Esophagus squamous epithelium (tissue), 5 donors: ENCODE results near the gene EMC10. TPM values are rescaled to one million over a fixed set of nuclear protein-coding genes. Genes with fewer than 3 reads are reported as not detected.

Experiments
- DNase-seq: peaks from one replicate; lab custom pipeline; 2025; lab: John Stamatoyannopoulos, UW
- H3K27ac ChIP-seq, 4 donors: fragments of 200-600 bp; sonication (generic); one replicate each; pipeline ENCODE4 v1.5.1; 2016 to 2019; ENCODE audit warnings: mild to moderate bottlenecking in 1 of 4
- H3K27me3 ChIP-seq, 4 donors: fragments of 200-600 bp; sonication (generic); 1 replicate in 3 of 4; 2 replicates in 1 of 4; pipeline versions ENCODE4 v1.5.1 to v1.6.0; 2017 to 2021; ENCODE audit warnings: antibody characterized with exemption in 1 of 4
- H3K36me3 ChIP-seq, 3 donors: fragments of 200-600 bp; sonication (generic); one replicate each; pipeline ENCODE4 v1.5.1; 2016 to 2019
- H3K4me1 ChIP-seq, 3 donors: fragments of 200-600 bp; sonication (generic); one replicate each; pipeline ENCODE4 v1.5.1; 2017 to 2019
- H3K4me3 ChIP-seq, 4 donors: fragments of 200-600 bp; sonication (generic); 1 replicate in 3 of 4; 2 replicates in 1 of 4; pipeline ENCODE4 v1.5.1; 2016 to 2019; ENCODE audit warnings: mild to moderate bottlenecking in 2 of 4, moderate library complexity in 1 of 4
- H3K9me3 ChIP-seq, 3 donors: fragments of 200-600 bp; sonication (generic); one replicate each; pipeline ENCODE4 v1.5.1; 2016 to 2019
- CTCF ChIP-seq, 6 experiments: fragments of 450-650 bp in 4 of 6; fragments of 200-600 bp in 2 of 6; sonication (generic) in 2 of 6; IDR thresholded peaks; one replicate each; pipeline ENCODE4 v1.5.1; 2016 to 2019; ENCODE audit warnings: antibody characterized with exemption in 6 of 6, mild to moderate bottlenecking in 4 of 6, moderate library complexity in 4 of 6
- POLR2A ChIP-seq, 4 donors: fragments of 450-650 bp; IDR thresholded peaks; one replicate each; pipeline ENCODE4 v1.6.1; 2017; ENCODE audit warnings: antibody characterized with exemption in 4 of 4, mild to moderate bottlenecking in 4 of 4, moderate library complexity in 3 of 4
- WGBS, 2 donors: methylation state at CpG; one replicate each; pipeline ENCODE4 v1.1.5; 2018; 5-methylcytosine and 5-hydroxymethylcytosine counted together
- intact Hi-C: fragments of 100-400 bp; cut with DNase I; formaldehyde crosslinking; loops from one replicate; pipeline ENCODE4 v1.15.0; 2022
- total RNA-seq, 4 donors: library from RNA; depleted of rRNA; stranded (reverse); fragments of >200 nt; gene quantifications; one replicate each; pipeline ENCODE4 v1.1.0, GENCODE V29; 2016
- donor health status: DM: yes; HTN: yes; CAD: no.

EMC10 gene
- total RNA-seq, 4 donors from 2014 or later = 50.2 to 76.1 (median 59.7) TPM

GRCh38 chr19:50451223-50451534 lies 25.1 kb upstream of the EMC10 start:
- intact Hi-C loops = no loop called here
- Histone ChIP-seq H3K36me3 (no peaks in the 10 kb centered on the region), H3K4me1 (no peaks in the 10 kb centered on the region), H3K9me3 (no peaks in the 10 kb centered on the region), H3K4me3 (no peak overlapping the region), H3K27me3 (peaks cover 0 to 24% (median 0%) of the 10 kb centered on the region in 4 donors), H3K27ac (no peak overlapping the region)
- 52 to 53% methylated on average over 2 to 6 of the region's 13 CpGs for WGBS, 2 donors
- TF ChIP-seq POLR2A (IDR thresholded peaks at IDR 0.05) = no peak
- TF ChIP-seq CTCF (IDR thresholded peaks at IDR 0.05) = no peak
- DNase-seq = no peak

- DNase-seq = no peak
- Histone ChIP-seq H3K27me3 (peaks cover 0 to 42% (median 2%) of the 10 kb centered on the region in 4 donors), H3K9me3 (no peaks in the 10 kb centered on the region), H3K27ac (no peak overlapping the region), H3K4me1 (no peaks in the 10 kb centered on the region), H3K36me3 (no peaks in the 10 kb centered on the region), H3K4me3 (no peak overlapping the region)
- TF ChIP-seq POLR2A (IDR thresholded peaks at IDR 0.05) (no peak), CTCF (IDR thresholded peaks at IDR 0.05) (no peak)
- 100% methylated on average over 2 of the region's 3 CpGs; no CpG with 5 or more reads in 1 of the 2 donors for WGBS, 2 donors
- intact Hi-C loops = no loop called here
Observed at GRCh38 chr19:50453243-50453642, 23.1 kb upstream of the EMC10 start.

GRCh38 chr19:50455992-50456391 lies 20.3 kb upstream of the EMC10 start:
- Histone ChIP-seq H3K27me3 (peaks cover 0 to 60% (median 5%) of the 10 kb centered on the region in 4 donors), H3K27ac (no peak overlapping the region), H3K4me3 (no peak overlapping the region), H3K36me3 (no peaks in the 10 kb centered on the region), H3K4me1 (no peaks in the 10 kb centered on the region), H3K9me3 (no peaks in the 10 kb centered on the region)
- intact Hi-C loops = no loop called here
- TF ChIP-seq CTCF (IDR thresholded peaks at IDR 0.05) = no peak
- TF ChIP-seq POLR2A (IDR thresholded peaks at IDR 0.05) = no peak
- no peak for DNase-seq
- whole genome bisulfite sequencing, 2 donors = 62 to 76% methylated on average over 2 of the region's 2 CpGs

- Histone ChIP-seq H3K36me3 (no peaks in the 10 kb centered on the region), H3K9me3 (no peaks in the 10 kb centered on the region), H3K27me3 (peaks cover 0 to 62% (median 5%) of the 10 kb centered on the region in 4 donors), H3K4me1 (no peaks in the 10 kb centered on the region), H3K27ac (no peak overlapping the region), H3K4me3 (no peak overlapping the region)
- DNase-seq = no peak
- TF ChIP-seq POLR2A (IDR thresholded peaks at IDR 0.05) (no peak), CTCF (IDR thresholded peaks at IDR 0.05) (no peak)
- 65 to 83% methylated on average over 2 to 3 of the region's 5 CpGs for WGBS, 2 donors
- intact Hi-C loops = no loop called here
Observed at GRCh38 chr19:50457300-50457699, 19.0 kb upstream of the EMC10 start.

- Histone ChIP-seq H3K4me3 (no peak overlapping the region), H3K36me3 (no peaks in the 10 kb centered on the region), H3K4me1 (no peaks in the 10 kb centered on the region), H3K27me3 (peaks cover 0 to 71% (median 5%) of the 10 kb centered on the region in 4 donors), H3K9me3 (no peaks in the 10 kb centered on the region), H3K27ac (no peak overlapping the region)
- TF ChIP-seq POLR2A (IDR thresholded peaks at IDR 0.05) = no peak
- no peak for TF ChIP-seq CTCF (IDR thresholded peaks at IDR 0.05)
- WGBS, 2 donors = 36 to 41% methylated on average over 16 to 21 of the region's 50 CpGs
- DNase-seq = no peak
- intact Hi-C loops = no loop called here
Observed at GRCh38 chr19:50458396-50459066, 17.8 kb upstream of the EMC10 start.
